ENCODE measurements around the gene TSC22D1.

DNA sequence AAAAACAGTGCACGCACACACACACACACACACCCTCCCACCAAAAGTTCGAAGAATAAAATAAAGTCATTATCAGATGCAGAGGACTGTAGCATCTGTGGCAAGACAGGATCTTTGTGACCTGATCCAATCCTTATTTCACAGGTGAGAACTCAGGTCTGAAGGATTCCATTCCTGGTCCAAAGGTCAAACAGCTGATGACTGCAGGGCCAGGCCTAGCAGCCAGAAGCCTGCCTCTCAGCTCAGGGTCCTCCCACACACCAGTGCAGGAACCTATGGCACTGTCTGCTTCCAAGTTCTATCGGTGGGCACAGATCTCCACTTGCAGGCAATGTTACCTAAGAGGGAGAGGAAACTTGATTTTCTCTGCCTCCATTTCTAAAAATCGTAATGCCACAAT is 145.0 kb downstream of the TSC22D1 start:
- no peak for TF ChIP-seq POLR2A (IDR thresholded peaks at IDR 0.05)
- TF ChIP-seq, protein P1, sequence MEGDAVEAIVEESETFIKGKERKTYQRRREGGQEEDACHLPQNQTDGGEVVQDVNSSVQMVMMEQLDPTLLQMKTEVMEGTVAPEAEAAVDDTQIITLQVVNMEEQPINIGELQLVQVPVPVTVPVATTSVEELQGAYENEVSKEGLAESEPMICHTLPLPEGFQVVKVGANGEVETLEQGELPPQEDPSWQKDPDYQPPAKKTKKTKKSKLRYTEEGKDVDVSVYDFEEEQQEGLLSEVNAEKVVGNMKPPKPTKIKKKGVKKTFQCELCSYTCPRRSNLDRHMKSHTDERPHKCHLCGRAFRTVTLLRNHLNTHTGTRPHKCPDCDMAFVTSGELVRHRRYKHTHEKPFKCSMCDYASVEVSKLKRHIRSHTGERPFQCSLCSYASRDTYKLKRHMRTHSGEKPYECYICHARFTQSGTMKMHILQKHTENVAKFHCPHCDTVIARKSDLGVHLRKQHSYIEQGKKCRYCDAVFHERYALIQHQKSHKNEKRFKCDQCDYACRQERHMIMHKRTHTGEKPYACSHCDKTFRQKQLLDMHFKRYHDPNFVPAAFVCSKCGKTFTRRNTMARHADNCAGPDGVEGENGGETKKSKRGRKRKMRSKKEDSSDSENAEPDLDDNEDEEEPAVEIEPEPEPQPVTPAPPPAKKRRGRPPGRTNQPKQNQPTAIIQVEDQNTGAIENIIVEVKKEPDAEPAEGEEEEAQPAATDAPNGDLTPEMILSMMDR (IDR thresholded peaks at IDR 0.05): no peak
